ENCODE measurements around the gene PSMA5.

DNA sequence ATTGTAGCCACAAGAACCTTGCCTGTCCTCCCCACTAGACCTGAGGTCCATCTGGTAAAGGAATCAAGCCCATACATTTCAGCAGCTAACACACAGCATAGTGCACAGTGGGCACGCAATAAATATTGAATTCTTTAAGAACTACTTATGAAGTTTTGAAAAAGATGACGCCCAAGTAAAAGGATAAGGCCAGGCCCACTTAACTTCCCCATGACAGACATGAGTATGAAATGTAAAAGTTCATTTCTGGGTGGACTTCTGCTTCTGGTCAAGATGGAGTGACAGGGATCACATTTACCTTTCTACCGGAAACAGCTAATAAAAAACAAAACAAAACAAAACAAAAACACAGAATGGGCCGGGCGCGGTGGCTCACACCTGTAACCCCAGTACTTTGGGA lies 54.0 kb downstream of the PSMA5 start:
- TF ChIP-seq, protein P1, sequence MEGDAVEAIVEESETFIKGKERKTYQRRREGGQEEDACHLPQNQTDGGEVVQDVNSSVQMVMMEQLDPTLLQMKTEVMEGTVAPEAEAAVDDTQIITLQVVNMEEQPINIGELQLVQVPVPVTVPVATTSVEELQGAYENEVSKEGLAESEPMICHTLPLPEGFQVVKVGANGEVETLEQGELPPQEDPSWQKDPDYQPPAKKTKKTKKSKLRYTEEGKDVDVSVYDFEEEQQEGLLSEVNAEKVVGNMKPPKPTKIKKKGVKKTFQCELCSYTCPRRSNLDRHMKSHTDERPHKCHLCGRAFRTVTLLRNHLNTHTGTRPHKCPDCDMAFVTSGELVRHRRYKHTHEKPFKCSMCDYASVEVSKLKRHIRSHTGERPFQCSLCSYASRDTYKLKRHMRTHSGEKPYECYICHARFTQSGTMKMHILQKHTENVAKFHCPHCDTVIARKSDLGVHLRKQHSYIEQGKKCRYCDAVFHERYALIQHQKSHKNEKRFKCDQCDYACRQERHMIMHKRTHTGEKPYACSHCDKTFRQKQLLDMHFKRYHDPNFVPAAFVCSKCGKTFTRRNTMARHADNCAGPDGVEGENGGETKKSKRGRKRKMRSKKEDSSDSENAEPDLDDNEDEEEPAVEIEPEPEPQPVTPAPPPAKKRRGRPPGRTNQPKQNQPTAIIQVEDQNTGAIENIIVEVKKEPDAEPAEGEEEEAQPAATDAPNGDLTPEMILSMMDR (IDR thresholded peaks at IDR 0.05), result no peak
- TF ChIP-seq POLR2A (IDR thresholded peaks at IDR 0.05), result no peak
